Right lung (tissue), 10 donors: ENCODE results near the gene NAGA. TPM values are rescaled to one million over a fixed set of nuclear protein-coding genes. Genes with fewer than 3 reads are reported as not detected.
"Not testable (repeated sequence)": the region's sequence is repeated elsewhere in the genome, so short reads cannot be mapped to it uniquely, and the experiment has no call there.

Experiments used
- DNase-seq, 2 donors: peaks; one replicate each; pipeline ENCODE4 v3.0.0-alpha.2; 2013
- long read RNA-seq, 8 donors: transcript quantifications; one replicate each; lab custom pipeline, GENCODE V29; 2026
- polyA plus RNA-seq, 5 donors: library from polyadenylated mRNA; unstranded; fragments of 120-200 nt; gene quantifications; one replicate each; pipeline versions ENCODE4 v1.2.1 to v1.2.3, GENCODE V29; 2013; ENCODE audit warnings: inconsistent platforms in 1 of 5, low replicate concordance in 1 of 5; ENCODE audit not compliant: insufficient read length in 5 of 5, insufficient read depth in 1 of 5

The NAGA gene
- polyA plus RNA-seq = 10 to 100 TPM; 25.4 to 28.9 (median 28.2) TPM
- long read RNA-seq, donor 1, transcript NAGA-201 (9 exons, 3,694 nt) = major isoform, 8 of 12 reads
- long read RNA-seq, donor 1, partial matches to known transcripts = 0 of 12 reads
- long read RNA-seq, donor 1, other reads (novel, unspliced or antisense) = 0 of 12 reads
- long read RNA-seq, donor 2, partial matches to known transcripts = 0 of 5 reads
- long read RNA-seq, donor 2, other reads (novel, unspliced or antisense) = 0 of 5 reads
- long read RNA-seq, donor 3, partial matches to known transcripts = 0 of 5 reads
- long read RNA-seq, donor 3, other reads (novel, unspliced or antisense) = 0 of 5 reads
- long read RNA-seq, donor 4, partial matches to known transcripts = 0 of 3 reads
- long read RNA-seq, donor 4, other reads (novel, unspliced or antisense) = 0 of 3 reads
- long read RNA-seq, donor 5, transcript NAGA-201 (9 exons, 3,694 nt) = major isoform, 7 of 14 reads
- long read RNA-seq, donor 5, partial matches to known transcripts = 0 of 14 reads
- long read RNA-seq, donor 5, other reads (novel, unspliced or antisense) = 0 of 14 reads
- long read RNA-seq, donor 6, transcript NAGA-201 (9 exons, 3,694 nt) = major isoform, 5 of 8 reads
- long read RNA-seq, donor 6, partial matches to known transcripts = 0 of 8 reads
- long read RNA-seq, donor 6, other reads (novel, unspliced or antisense) = 0 of 8 reads
- long read RNA-seq, donor 7, partial matches to known transcripts = 7 of 14 reads
- long read RNA-seq, donor 7, other reads (novel, unspliced or antisense) = 0 of 14 reads
- long read RNA-seq, donor 8, partial matches to known transcripts = 0 of 2 reads
- long read RNA-seq, donor 8, other reads (novel, unspliced or antisense) = 0 of 2 reads

- peak; percentile 92 to 93 for DNase-seq
These were observed at the start of gene NAGA for GRCh38 chr22:42070517-42071422. NAGA (minus strand) TSS chr22:42070812; CDS start chr22:42070297, 515 bp downstream.

- no peak for DNase-seq
These were observed 46.3 kb upstream of the NAGA start for GRCh38 chr22:42116848-42117424.

- DNase-seq = not testable (repeated sequence)
These were observed 44.8 kb upstream of the NAGA start for GRCh38 chr22:42115420-42115830.

GRCh38 chr22:42114721-42115120, 44.1 kb upstream of the NAGA start:
- DNase-seq = no peak

GRCh38 chr22:42112793-42113192, 42.2 kb upstream of the NAGA start:
- not testable (repeated sequence) for DNase-seq

GRCh38 chr22:42111798-42112197, 41.2 kb upstream of the NAGA start:
- no peak for DNase-seq

GRCh38 chr22:42108848-42109247, 38.2 kb upstream of the NAGA start:
- no peak for DNase-seq

- DNase-seq = not testable (repeated sequence)
These were observed 33.8 kb upstream of the NAGA start for GRCh38 chr22:42104332-42104860.

GRCh38 chr22:42101199-42101598, 30.6 kb upstream of the NAGA start:
- no peak for DNase-seq

GRCh38 chr22:42091455-42091782, 20.8 kb upstream of the NAGA start:
- DNase-seq = no peak

GRCh38 chr22:42090596-42091454, 20.2 kb upstream of the NAGA start, which contains the start of gene NDUFA6:
NDUFA6 (minus strand) TSS chr22:42090772; CDS start chr22:42090744, 28 bp downstream.
- peak; percentile 97 to 98 for DNase-seq

- DNase-seq = no peak
These were observed 15.4 kb upstream of the NAGA start for GRCh38 chr22:42086051-42086450.

GRCh38 chr22:42084874-42085273, 14.3 kb upstream of the NAGA start:
- no peak for DNase-seq

- DNase-seq = no peak
These were observed 12.5 kb upstream of the NAGA start for GRCh38 chr22:42083119-42083518.

- DNase-seq = no peak
These were observed 9.7 kb upstream of the NAGA start for GRCh38 chr22:42080287-42080686.

GRCh38 chr22:42079319-42080251, 9.0 kb upstream of the NAGA start, which contains the start of gene SMDT1:
SMDT1 (plus strand) TSS chr22:42079700; CDS start chr22:42079769, 69 bp downstream.
- DNase-seq = peak; percentile 98 to 99

- DNase-seq = no peak
These were observed 8.1 kb upstream of the NAGA start for GRCh38 chr22:42078469-42079318.
